Activated CD4-positive, alpha-beta T cell treated with anti-CD3 and anti-CD28 coated beads, Interleukin-2, amount 50 U/mL, for 48 hours (primary cell): ENCODE results near the gene ARHGAP32.

ENCODE experiments used
- DNase-seq, 2 experiments: peaks; one replicate each; pipeline ENCODE4 v3.0.0-alpha.2; 2020

The ARHGAP32 gene

DNA sequence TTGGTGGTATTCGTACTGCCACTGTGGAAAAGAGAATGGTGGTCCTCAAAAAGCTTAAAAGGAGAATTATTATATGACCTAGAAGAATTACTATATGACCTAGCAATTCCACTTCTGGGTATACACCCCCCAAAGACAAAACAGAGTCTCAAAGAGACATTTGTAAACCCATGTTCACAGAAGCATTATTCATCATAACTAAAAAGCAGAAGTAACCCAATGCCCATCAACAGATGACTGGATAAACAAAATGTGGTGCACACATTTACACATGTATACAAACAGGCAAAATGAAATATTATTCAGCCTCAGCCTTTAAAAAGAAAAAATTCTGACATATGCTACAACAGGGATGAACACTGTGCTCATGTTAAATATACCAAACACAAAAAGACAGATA, 89.4 kb downstream of the ARHGAP32 start:
- no peak for DNase-seq

DNA sequence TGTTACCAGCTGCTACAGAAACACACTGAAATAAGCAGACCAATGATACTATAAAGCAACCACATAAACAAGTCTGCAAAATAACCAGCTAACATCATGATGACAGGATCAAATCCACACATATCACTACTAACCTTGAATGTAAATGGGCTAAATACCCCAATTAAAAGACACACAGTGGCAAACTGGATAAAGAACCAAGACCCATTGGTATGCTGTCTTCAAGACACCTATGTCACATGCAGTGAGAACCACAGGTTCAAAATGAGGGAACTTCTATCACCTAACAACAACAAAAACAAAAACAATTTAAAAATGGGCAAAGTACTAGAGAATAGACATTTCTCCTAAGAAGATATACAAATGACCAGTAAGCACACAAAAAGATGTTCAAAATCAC, 89.9 kb downstream of the ARHGAP32 start:
- DNase-seq, result no peak

DNA sequence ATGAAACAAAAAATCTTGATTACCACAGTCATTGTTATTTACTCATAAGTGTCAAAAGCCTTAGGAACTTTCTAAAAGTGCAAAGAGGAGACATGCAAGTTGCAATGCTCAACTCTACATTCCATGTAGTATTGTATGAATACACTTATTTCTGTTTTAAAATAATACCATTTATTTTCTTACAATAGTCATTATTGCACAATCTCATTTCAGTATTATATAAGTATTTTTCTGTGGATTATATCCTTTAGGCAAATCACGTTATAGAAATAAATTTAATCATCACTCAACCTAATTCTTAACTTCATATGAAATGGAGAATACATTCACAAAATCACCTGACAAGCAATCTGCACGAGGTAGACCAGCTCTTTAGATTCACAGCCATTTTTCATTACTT, 98.8 kb downstream of the ARHGAP32 start:
- DNase-seq, result no peak

DNA sequence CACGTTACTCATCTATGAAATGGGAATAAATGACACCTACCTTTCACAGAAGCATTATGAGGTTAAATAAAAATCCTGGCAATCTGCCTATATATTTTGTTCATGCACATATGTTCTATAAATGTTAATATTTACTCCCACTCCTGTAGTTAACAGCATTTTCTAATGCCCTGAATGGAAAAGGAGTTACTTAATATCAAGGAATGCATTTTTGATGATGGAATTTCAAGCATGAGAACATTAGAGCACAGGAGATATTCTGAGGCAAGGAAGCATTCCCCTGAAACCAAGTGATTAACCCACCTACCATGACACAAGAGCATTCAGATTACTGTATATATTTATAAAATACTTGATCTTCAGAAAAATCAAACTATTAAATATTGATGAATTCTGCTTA, 102.1 kb downstream of the ARHGAP32 start:
- DNase-seq, result no peak

DNA sequence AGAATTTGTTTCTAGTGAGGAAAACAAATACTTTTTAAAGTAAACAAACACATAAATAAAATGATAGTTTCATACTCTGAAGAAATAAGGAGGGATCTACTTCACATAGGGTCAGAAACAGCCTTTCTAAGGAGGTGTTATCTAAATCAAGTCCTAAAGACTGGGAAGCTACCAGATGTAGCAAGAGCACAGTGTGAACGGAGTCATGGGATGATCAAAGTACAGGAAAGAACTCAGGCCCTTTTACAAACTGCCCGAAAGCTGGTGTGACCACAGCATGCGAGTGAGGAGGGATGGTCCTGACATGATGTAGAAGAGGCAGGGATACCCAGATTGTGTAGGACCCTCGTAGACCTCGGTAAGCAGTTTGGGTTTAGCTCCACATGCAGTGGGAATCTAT, 102.8 kb downstream of the ARHGAP32 start:
- no peak for DNase-seq

DNA sequence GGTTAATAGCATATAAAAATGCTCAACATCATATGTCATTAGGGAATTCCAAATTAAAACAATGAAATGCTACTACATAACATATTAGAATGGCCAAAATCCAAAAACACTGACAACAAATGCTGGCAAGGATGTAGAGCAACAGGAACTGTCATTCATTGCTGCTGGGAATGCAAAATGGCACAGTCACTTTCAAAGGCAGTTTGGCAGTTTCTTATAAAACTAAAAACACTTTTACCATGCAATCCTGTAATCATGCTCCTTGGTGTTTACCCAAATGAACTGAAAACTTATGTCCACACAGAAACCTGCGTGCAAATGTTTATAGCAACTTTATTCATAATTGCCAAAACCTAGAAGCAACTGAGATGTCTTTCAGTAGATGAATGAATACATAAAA, 105.1 kb downstream of the ARHGAP32 start:
- no peak for DNase-seq

DNA sequence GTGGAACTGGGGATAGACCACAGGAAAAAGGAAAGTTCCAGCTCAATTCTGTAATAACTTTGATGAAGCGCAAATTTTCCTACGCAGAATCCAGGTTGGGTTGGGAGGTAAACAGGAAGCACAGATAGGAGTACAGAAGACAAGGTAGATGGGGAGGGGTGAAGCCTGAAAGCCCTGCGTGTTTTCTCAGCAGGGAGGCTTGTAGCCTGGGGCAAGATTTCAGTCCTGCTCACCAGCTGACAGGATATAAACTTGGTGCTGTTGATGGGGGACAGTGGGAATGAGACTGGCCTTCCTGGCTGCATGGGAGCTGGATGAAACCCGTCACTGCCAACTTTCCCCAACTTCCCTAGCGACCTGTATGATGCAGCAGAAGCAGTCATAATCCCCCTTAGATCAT, 114.9 kb downstream of the ARHGAP32 start:
- no peak for DNase-seq

DNA sequence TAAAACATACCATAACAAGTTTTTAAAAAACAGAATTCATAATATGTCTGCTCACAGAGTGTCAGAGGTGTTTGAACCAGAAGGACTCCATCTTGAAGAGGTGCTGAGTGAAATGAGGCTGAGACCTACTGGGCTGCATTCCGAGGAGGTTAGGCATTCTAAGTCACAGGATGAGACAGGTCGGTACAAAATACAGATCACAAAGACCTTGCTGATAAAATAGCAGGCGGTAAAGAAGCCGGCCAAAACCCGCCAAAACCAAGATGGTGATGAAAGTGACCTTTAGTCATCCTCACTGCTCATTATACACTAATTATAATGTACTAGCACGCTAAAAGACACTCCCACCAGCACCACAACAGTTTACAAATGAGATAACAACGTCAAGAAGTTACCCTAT, 116.4 kb downstream of the ARHGAP32 start:
- no peak for DNase-seq

DNA sequence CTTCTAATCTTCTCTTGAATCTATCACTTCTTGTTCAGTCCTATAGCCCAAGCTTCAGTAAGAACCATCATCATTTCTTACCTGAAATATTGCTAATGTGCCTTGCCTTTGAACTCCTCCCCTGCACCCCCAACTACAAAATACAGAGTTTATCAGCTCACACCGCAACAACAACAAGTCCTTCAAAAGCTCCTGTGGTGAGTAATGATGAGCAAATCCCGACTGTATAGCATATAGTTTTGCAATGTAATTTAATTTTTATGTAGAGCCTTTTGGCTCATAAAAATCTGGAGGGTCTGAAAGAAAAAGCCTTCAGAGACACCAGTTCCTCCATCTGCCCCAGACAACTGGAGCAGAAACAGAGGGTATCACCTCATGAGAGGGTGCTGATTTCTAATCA, 124.7 kb downstream of the ARHGAP32 start:
- no peak for DNase-seq

DNA sequence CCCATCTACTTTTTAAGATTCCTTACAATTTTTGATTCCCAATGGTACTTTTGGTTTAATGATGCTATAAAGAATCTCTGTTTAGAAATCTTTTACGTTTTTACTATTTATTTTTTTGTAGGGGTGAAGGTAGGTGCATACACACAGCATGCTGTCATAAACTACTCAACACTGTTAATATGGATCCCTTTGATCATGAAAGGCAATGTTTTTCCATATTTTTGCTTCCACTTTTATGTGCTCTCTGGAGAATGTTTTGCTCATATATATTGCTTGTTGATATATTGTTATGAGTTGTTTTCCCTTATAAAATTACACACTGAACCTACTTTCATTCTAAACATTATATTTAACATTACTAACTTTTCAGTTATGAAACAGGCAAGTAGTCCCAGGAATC, 125.9 kb downstream of the ARHGAP32 start:
- no peak for DNase-seq

DNA sequence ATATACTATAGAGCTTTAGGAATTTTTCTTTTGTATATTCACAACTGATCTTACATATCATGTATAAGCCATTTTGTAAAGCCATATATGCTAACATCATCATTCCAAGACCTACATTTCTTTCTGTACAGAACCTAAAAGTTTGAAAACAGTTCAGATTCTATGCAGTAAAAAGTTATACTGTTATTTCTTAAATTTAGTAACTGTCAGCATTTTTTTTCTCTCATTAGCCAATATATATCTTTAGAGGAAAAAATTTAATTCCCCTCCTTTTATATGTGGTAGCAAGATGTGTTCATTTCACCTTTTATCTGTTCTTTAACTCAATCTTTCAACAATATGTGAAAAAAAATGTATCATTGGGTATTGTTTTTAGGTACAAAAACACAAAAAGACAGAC, 129.0 kb downstream of the ARHGAP32 start:
- DNase-seq, result no peak

DNA sequence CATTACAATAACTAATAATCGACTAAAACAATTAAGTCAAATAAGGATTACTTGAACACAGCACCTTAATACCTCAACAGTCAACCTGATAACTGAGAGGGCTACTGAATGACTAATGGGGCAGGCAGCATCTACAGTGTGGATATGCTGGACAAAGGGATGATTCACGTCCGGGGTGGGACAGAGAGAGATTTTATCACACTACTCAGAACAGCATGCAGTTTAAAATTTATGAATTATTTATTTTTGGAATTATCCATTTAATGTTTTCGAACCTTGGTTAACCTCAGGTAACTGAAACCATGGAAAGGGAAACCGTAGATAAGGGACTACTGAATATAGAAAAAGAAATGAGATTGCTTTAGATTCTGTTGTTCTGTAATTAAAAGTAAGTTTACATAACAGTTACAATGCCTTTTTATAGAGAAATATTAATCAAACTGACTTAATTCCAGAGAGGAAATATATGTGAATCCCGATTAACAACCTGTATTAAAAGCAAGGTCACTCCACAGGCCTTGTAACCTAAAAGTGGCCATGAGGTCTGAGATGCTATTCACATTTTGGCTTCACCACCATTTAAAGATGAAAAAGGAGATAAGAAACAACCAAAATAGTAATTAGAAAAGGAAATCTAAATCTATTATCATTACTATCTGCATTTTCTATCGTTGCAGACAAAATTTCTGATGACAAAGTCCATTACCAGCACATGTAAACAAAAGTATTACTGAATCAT, 130.5 kb downstream of the ARHGAP32 start:
- no peak for DNase-seq

DNA sequence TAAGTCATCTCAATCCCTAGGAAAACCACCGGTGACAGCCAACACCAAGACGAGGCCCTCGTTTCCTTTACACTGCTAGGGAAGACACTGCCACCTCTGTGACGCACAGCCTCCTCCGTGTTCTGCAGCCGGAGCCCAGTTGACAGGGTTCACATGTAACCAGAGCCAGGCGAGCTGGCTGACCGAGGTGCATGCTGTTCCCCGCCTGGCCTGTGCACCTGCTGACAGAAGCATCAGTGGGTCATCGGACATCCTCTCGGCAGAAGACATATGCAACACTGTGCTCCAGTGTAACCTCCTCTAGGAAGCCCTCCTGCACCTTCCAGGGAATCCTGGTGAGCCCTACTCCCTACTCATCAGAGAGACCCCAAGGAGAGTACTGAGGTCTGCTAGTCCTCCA, 135.2 kb downstream of the ARHGAP32 start:
- no peak for DNase-seq

DNA sequence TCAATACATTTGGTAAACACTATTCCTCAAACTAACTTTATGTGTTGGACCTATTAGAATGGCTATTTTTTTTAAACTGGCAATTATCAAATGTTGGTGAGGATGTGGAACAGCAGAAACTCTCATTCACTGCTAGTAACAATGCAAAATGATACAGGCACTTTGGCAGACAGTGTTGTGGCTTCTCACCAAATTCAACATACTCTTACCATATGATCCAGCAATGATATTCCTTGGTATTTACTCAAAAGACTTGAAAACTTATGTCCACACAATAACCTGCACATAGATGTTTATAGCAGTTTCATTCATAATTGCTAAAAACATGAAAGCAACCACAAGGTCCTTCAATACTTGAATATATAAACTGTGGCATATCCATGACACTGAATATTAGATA, 136.9 kb downstream of the ARHGAP32 start:
- no peak for DNase-seq

DNA sequence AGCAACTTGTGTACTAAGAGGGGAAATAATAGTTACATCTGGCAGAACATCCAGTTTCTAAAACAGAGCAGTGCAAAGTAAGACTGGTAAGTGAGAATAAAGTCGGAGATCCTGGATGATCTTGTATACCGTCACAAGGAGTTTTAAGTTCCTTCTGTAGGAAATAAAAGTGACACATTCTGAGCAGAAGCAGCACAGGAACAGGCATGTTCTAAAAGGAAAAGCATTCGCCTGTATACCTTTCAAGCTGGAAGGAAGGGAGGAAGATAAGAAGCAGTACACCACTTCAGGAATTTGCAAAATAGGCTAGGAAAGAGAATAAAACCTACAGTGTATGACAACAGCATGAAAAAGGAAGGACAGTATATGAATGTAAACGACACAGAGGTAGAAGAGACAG, 143.2 kb downstream of the ARHGAP32 start:
- DNase-seq, result no peak

DNA sequence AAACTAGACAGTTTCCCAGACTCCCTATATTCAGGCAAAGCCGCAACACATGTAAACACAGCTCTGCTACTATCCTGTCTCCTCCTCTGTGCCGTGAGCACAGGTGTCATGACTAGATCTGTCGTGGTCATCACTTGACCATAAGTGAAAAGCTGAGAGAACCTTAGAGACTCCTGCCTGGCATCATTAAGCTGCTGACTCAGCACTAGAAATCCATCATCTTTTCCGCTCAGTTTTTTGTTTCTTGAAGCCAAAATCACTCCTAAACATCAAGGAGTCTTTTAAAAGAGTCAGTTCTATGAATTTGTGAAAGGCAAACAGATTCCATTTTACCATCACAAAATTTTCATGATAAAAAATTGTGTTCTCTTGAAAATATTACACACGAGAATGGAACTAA, 147.0 kb downstream of the ARHGAP32 start:
- DNase-seq, result no peak

DNA sequence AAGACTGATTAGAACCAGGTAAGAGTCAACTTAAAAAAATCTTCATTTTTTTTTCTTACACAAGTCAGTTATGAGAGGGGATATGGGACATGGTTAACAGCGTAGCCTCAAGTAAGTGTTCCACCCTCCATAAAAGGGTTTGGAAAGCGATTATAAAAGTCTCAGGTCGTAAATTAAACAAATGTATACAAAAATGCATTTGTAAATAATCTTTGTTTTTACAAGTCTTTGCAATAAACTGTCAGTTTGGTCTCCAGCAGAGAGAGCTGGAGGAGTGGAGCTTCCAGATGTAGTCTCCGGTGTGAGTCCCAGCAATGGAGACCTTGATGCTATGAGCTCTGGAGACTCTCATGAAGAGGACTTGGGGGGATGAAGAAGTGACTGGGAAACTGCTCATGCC, 149.6 kb downstream of the ARHGAP32 start:
- DNase-seq, result no peak

DNA sequence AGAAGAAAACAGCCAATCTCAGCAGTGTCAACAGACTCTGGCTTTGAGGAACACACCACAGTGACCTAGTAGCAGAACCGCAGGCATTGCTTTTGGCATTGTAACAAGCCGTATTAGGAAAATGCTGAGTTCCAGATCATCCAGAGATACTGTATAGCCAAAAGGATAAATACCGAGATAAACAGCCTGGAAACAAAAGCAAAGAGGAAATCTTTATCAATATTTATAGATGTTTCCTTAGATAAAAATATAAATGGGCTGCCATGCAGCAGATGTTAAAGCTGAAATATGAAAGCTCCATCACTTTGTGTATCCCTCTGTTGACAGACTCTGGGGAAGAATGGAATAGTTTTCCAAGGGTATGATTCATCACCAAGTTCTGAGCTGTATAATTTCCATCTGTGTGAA, 150.5 kb downstream of the ARHGAP32 start:
- no peak for DNase-seq

DNA sequence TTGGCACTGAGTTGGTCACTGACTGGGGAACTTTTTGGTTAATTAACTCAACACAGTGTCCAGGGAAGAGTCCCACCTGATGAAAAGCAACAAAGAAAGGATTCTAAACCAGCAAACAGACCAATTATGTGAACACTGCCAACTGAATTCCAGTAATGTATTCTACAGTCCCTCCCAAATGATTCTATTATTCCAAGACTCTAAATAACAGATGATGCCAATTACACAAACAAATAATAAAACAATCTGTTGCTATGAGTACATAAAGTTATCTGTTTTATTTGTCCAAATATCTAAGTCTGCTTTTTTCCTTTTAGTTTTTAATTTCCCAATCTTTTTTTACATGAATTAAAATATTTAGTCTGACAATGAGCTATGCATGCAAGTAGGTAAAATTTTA, 151.2 kb downstream of the ARHGAP32 start:
- no peak for DNase-seq

DNA sequence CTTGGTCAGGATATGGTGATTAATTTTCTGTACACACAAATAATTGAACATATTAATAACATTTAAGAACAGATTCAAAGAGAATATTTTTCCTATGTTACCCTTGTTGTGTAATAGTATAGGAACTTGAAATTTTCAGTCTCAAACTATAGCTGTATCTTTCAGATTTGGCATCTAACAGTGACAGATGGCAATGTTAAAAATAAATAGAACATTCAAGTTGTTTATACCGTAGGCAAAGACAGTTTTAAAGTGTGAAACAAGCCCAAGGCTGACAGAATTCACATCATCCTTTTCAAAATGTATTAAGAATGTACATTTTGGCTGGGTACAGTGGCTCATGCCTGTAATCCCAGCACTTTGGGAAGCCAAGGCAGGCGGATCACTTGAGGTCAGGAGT, 156.9 kb downstream of the ARHGAP32 start:
- DNase-seq, result no peak

DNA sequence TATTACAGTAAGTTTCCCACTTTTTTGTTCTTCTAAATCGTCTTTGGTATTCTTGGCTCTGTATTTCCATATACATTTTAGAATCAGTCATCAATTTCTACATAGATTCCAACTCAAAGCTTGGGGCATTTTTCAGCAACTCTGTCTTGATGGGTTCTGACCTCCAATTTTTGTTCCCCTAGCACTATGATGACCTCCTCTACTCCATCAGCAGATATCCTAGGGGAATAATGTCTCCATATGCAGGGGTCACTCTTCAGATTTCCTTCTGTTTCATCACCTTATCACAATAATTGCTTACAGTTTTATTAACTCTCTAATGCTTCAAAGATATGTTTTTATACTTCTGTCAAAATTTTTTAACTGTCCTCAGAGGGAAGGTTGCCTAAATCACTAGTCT, 158.1 kb downstream of the ARHGAP32 start:
- no peak for DNase-seq

DNA sequence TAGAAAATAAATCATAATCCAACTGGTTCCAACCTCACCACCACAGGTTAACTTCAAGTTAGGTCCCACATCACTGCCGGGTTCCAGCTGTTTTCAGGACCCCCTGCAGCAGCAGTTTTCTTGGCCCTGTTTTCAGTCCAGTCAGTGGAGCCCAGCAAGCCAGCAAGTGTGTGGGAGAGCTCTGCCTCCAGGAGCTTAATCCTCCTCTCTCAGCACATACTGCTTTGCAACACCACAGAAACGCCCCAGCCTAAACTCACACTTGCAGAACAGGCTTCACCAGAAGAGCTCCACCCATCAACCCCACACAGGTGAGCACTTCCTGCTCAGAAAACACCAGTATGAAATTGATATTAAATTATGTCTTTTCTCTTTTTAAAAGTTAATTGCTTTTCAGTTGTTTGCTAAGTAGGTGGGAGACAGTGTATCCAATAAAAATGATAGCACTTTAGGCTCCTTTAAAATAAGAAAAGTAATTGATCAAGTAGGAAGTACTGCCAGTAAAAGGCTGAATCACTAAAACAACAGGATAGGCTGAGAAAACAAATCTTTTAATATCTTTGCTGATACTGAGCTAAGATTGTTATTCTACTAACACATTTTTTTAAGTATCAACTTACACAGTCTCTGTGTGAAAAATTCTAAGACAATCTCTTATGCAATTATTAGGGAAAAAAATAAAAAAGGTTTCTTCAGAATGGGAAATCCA, 168.0 kb downstream of the ARHGAP32 start:
- DNase-seq, result no peak

DNA sequence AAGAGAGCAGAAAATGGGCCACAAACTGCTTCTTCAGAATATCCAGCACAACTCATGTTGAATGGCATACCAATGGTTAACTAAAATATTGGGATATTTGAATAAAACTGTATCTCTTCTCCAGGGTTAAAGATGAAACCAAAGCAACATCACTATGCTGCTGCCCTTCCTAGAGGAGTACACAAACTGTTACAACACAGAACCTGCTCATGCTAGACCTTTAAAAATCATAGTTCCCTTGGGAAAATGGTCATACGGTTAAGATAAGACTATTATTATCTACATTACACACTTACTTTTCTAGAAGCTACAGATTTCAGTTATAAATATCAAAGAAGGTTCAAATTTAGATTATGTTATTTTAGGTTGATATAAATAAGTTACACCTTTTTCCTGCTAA, 170.8 kb downstream of the ARHGAP32 start:
- no peak for DNase-seq

DNA sequence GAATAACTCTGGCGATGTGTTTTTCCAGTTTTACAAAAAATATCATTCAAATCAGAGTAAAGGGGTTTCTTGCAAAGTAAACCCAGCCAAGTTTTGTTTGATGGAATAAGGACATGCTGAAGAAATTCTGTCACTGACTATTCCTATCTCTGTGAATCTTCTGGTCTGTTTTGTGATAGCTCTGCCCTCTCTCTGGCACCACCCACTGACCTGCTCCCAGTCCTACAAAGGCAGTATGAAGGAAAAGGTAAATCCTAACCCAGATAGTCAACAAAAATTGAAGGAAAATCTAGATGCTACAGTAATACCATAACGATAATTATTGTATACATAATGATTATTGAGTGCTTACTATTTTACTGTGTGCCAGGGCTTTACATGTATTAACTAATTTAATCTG, 173.1 kb downstream of the ARHGAP32 start:
- no peak for DNase-seq

DNA sequence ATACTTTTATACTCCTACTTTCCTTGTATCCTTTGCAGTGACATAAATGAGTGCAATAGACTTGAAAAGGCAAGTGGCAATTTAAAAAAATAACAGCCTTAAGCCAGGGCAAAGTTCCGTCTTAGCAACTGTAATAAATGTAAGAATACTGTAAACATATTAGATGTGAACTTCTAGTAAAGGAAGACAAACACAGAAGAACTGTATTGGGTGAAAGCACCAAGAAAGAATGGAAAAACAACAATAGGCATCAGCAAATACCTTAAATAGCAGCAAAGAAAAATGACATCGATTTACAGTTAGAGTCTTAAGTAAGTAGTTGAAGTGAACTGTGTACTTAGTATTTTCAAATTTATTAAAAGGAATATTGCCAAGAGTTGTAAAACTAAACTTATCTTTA, 174.0 kb downstream of the ARHGAP32 start:
- DNase-seq, result no peak
